NB4 (cell line): Measurements from ENCODE around the gene MAGI1.

Source experiments
- CTCF ChIP-seq: IDR thresholded peaks from one replicate; pipeline ENCODE4 v1.5.1; 2012; ENCODE audit warnings: low read depth, low read length
- MAX ChIP-seq: IDR thresholded peaks from 2 replicates; pipeline ENCODE4 v1.6.1; 2011; ENCODE audit warnings: low read depth, low read length
- POLR2A ChIP-seq: IDR thresholded peaks from 2 replicates; pipeline ENCODE4 v1.6.1; 2011; ENCODE audit warnings: mild to moderate bottlenecking; ENCODE audit not compliant: insufficient read length; ENCODE audit errors: extremely low read depth

GRCh38 chr3:66055289-66055688 is 16.6 kb upstream of the MAGI1 start:
- TF ChIP-seq CTCF (no peak), POLR2A (no peak), MAX (no peak)
